Measurements from ENCODE around the gene STIP1.

The STIP1 gene

GRCh38 chr11:64239662-64240434 lies 53.9 kb downstream of the STIP1 start:
- peak; percentile 94 for TF ChIP-seq POU2F2 (IDR thresholded peaks at IDR 0.05; ENCODE audit: low read depth, low read length)
- peak; percentile 56 for TF ChIP-seq POLR2A (IDR thresholded peaks at IDR 0.05; ENCODE audit: low read depth, low read length)
- peak; percentile 90 for TF ChIP-seq SPI1 (IDR thresholded peaks at IDR 0.05; ENCODE audit: low read depth, low read length)
- TF ChIP-seq POLR2AphosphoS5 (IDR thresholded peaks at IDR 0.05; ENCODE audit: low read depth, low read length) = no peak; the same call in 1 of the 2 replicates
- TF ChIP-seq TAF1 (IDR thresholded peaks at IDR 0.05; ENCODE audit: low read depth, low read length) = peak; percentile 61; the same call in 1 of the 2 replicates
- peak; percentile 27 for TF ChIP-seq PAX5 (IDR thresholded peaks at IDR 0.05; ENCODE audit: insufficient read depth, low read length, severe bottlenecking)
- FAIRE-seq = no peak
- DNase-seq (ENCODE audit: insufficient read length, low spot score) = no peak

GRCh38 chr11:64240435-64241240 lies 54.7 kb downstream of the STIP1 start, which contains the start of gene FKBP2:
TSS of gene FKBP2 (plus strand) at chr11:64241095. CDS start at chr11:64242388, 1,293 bp downstream.
- peak; percentile 91 for TF ChIP-seq TAF1 (IDR thresholded peaks at IDR 0.05; ENCODE audit: low read depth, low read length)
- no peak for TF ChIP-seq PAX5 (IDR thresholded peaks at IDR 0.05; ENCODE audit: insufficient read depth, low read length, severe bottlenecking)
- TF ChIP-seq POLR2AphosphoS5 (IDR thresholded peaks at IDR 0.05; ENCODE audit: low read depth, low read length) = peak; percentile 84
- TF ChIP-seq POLR2A (IDR thresholded peaks at IDR 0.05; ENCODE audit: low read depth, low read length) = peak; percentile 69
- TF ChIP-seq SPI1 (IDR thresholded peaks at IDR 0.05; ENCODE audit: low read depth, low read length) = no peak
- no peak for TF ChIP-seq POU2F2 (IDR thresholded peaks at IDR 0.05; ENCODE audit: low read depth, low read length)
- peak; percentile 89 for DNase-seq (ENCODE audit: insufficient read length, low spot score)
- peak; percentile 97 for FAIRE-seq

- TF ChIP-seq POU2F2 (IDR thresholded peaks at IDR 0.05; ENCODE audit: low read depth, low read length) (no peak), POLR2AphosphoS5 (IDR thresholded peaks at IDR 0.05; ENCODE audit: low read depth, low read length) (no peak), POLR2A (IDR thresholded peaks at IDR 0.05; ENCODE audit: low read depth, low read length) (no peak), PAX5 (IDR thresholded peaks at IDR 0.05; ENCODE audit: insufficient read depth, low read length, severe bottlenecking) (no peak)
- DNase-seq (ENCODE audit: insufficient read length, low spot score) (no peak), FAIRE-seq (no peak)
Observed at GRCh38 chr11:64241241-64241490, 55.2 kb downstream of the STIP1 start.

GRCh38 chr11:64241491-64242374 lies 55.8 kb downstream of the STIP1 start:
- TF ChIP-seq POLR2AphosphoS5 (IDR thresholded peaks at IDR 0.05; ENCODE audit: low read depth, low read length) (peak; percentile 63), POU2F2 (IDR thresholded peaks at IDR 0.05; ENCODE audit: low read depth, low read length) (no peak), SPI1 (IDR thresholded peaks at IDR 0.05; ENCODE audit: low read depth, low read length) (no peak), TAF1 (IDR thresholded peaks at IDR 0.05; ENCODE audit: low read depth, low read length) (0 out of 2 replicates have a peak, but pooled peaks have one; percentile 6), POLR2A (IDR thresholded peaks at IDR 0.05; ENCODE audit: low read depth, low read length) (peak; percentile 51)
- peak; percentile 88 for DNase-seq (ENCODE audit: insufficient read length, low spot score)
- peak; percentile 66 for FAIRE-seq

GRCh38 chr11:64243236-64243854 lies 57.4 kb downstream of the STIP1 start:
- TF ChIP-seq POLR2AphosphoS5 (IDR thresholded peaks at IDR 0.05; ENCODE audit: low read depth, low read length) (peak; percentile 38; the same call in 1 of the 2 replicates), PAX5 (IDR thresholded peaks at IDR 0.05; ENCODE audit: insufficient read depth, low read length, severe bottlenecking) (no peak), POLR2A (IDR thresholded peaks at IDR 0.05; ENCODE audit: low read depth, low read length) (0 out of 2 replicates have a peak, but pooled peaks have one; percentile 54)
- DNase-seq (ENCODE audit: insufficient read length, low spot score) = no peak
- FAIRE-seq = no peak

GRCh38 chr11:64244107-64244506 lies 58.1 kb downstream of the STIP1 start:
- no peak for TF ChIP-seq POU2F2 (IDR thresholded peaks at IDR 0.05; ENCODE audit: low read depth, low read length)
- no peak for TF ChIP-seq SPI1 (IDR thresholded peaks at IDR 0.05; ENCODE audit: low read depth, low read length)
- no peak for TF ChIP-seq TAF1 (IDR thresholded peaks at IDR 0.05; ENCODE audit: low read depth, low read length)

GRCh38 chr11:64244966-64245365 lies 59.0 kb downstream of the STIP1 start:
- FAIRE-seq (no peak), DNase-seq (ENCODE audit: insufficient read length, low spot score) (no peak)
- TF ChIP-seq TAF1 (IDR thresholded peaks at IDR 0.05; ENCODE audit: low read depth, low read length) (no peak), POLR2AphosphoS5 (IDR thresholded peaks at IDR 0.05; ENCODE audit: low read depth, low read length) (peak; percentile 61; the same call in 1 of the 2 replicates), POU2F2 (IDR thresholded peaks at IDR 0.05; ENCODE audit: low read depth, low read length) (no peak), POLR2A (IDR thresholded peaks at IDR 0.05; ENCODE audit: low read depth, low read length) (no peak), SPI1 (IDR thresholded peaks at IDR 0.05; ENCODE audit: low read depth, low read length) (no peak), PAX5 (IDR thresholded peaks at IDR 0.05; ENCODE audit: insufficient read depth, low read length, severe bottlenecking) (no peak)

More at GRCh38 chr11:64244107-64244506, 58.1 kb downstream of the STIP1 start:
- DNase-seq (ENCODE audit: insufficient read length, low spot score) (no peak), FAIRE-seq (no peak)

GRCh38 chr11:64245401-64245796 lies 59.4 kb downstream of the STIP1 start:
- TF ChIP-seq PAX5 (IDR thresholded peaks at IDR 0.05; ENCODE audit: insufficient read depth, low read length, severe bottlenecking) (no peak), POLR2AphosphoS5 (IDR thresholded peaks at IDR 0.05; ENCODE audit: low read depth, low read length) (no peak), POLR2A (IDR thresholded peaks at IDR 0.05; ENCODE audit: low read depth, low read length) (no peak), TAF1 (IDR thresholded peaks at IDR 0.05; ENCODE audit: low read depth, low read length) (no peak), SPI1 (IDR thresholded peaks at IDR 0.05; ENCODE audit: low read depth, low read length) (no peak; the same call in 1 of the 2 replicates), POU2F2 (IDR thresholded peaks at IDR 0.05; ENCODE audit: low read depth, low read length) (no peak)
- FAIRE-seq (no peak), DNase-seq (ENCODE audit: insufficient read length, low spot score) (no peak)

All from GM12891 (cell line).